Neural progenitor cell (in vitro differentiated cells): ENCODE results near the gene ANP32E. TPM values are rescaled to one million over a fixed set of nuclear protein-coding genes. Genes with fewer than 3 reads are reported as not detected.
A peak's percentile ranks its signal among the peaks of the same experiment; 100 is the strongest.

Experiments used
- DNase-seq: peaks from one replicate; pipeline ENCODE4 v3.0.0-alpha.2; 2016; ENCODE audit warnings: low spot score
- H2AFZ ChIP-seq: fragments of 200-600 bp; sonication (generic); replicated peaks from 2 replicates; pipeline ENCODE4 v1.6.1; 2016; ENCODE audit warnings: antibody characterized with exemption
- H3F3A ChIP-seq: fragments of 200-600 bp; sonication (generic); 2 replicates; pipeline ENCODE4 v1.6.1; 2016; ENCODE audit warnings: antibody characterized with exemption, low read depth
- H3K27ac ChIP-seq: fragments of 200-600 bp; sonication (generic); 2 replicates; pipeline ENCODE4 v1.5.1; 2016; ENCODE audit warnings: mild to moderate bottlenecking
- H3K27me3 ChIP-seq: fragments of 200-600 bp; sonication (generic); 2 replicates; pipeline ENCODE4 v1.6.1; 2016; ENCODE audit warnings: mild to moderate bottlenecking, moderate library complexity
- H3K36me3 ChIP-seq: fragments of 200-600 bp; sonication (generic); 2 replicates; pipeline ENCODE4 v1.5.1; 2016
- H3K4me1 ChIP-seq: fragments of 200-600 bp; sonication (generic); 2 replicates; pipeline ENCODE4 v1.6.1; 2016; ENCODE audit warnings: mixed run types
- H3K4me2 ChIP-seq: fragments of 200-600 bp; sonication (generic); 2 replicates; pipeline ENCODE4 v1.6.1; 2016
- H3K4me3 ChIP-seq: fragments of 200-600 bp; sonication (generic); 2 replicates; pipeline ENCODE4 v1.5.1; 2016
- H3K79me2 ChIP-seq: fragments of 200-600 bp; sonication (generic); 2 replicates; pipeline ENCODE4 v1.6.1; 2016; ENCODE audit warnings: low read depth
- H3K9ac ChIP-seq: fragments of 200-600 bp; sonication (generic); 2 replicates; pipeline ENCODE4 v1.6.1; 2016
- H3K9me3 ChIP-seq: fragments of 200-600 bp; sonication (generic); 2 replicates; pipeline ENCODE4 v1.5.1; 2016; ENCODE audit warnings: low read depth
- H4K20me1 ChIP-seq: fragments of 200-600 bp; sonication (generic); 2 replicates; pipeline ENCODE4 v1.6.1; 2016; ENCODE audit warnings: low read depth
- H3K27ac Mint-ChIP-seq: 3 replicates; pipeline ENCODE4 v1.8.0; 2021; ENCODE audit warnings: mixed read lengths
- H3K27me3 Mint-ChIP-seq: 2 replicates; pipeline ENCODE4 v1.8.0; 2022; ENCODE audit warnings: low read depth, mild to moderate bottlenecking, inconsistent platforms, moderate library complexity, mixed read lengths; ENCODE audit not compliant: insufficient read depth
- H3K36me3 Mint-ChIP-seq: 3 replicates; pipeline ENCODE4 v1.8.0; 2021; ENCODE audit warnings: mixed read lengths
- H3K4me1 Mint-ChIP-seq: 3 replicates; pipeline ENCODE4 v1.8.0; 2021; ENCODE audit warnings: mixed read lengths
- H3K4me3 Mint-ChIP-seq: 3 replicates; pipeline ENCODE4 v1.8.0; 2021; ENCODE audit warnings: mild to moderate bottlenecking, moderate library complexity, mixed read lengths
- H3K9me3 Mint-ChIP-seq: 3 replicates; pipeline ENCODE4 v1.8.0; 2020; ENCODE audit warnings: mixed read lengths
- CTCF ChIP-seq: fragments of 200-600 bp; sonication (generic); IDR thresholded peaks from 2 replicates; pipeline ENCODE4 v1.5.1; 2017; ENCODE audit warnings: antibody characterized with exemption, mild to moderate bottlenecking
- EZH2 ChIP-seq: fragments of 200-600 bp; sonication (generic); IDR thresholded peaks from 2 replicates; pipeline ENCODE4 v1.6.1; 2017; ENCODE audit warnings: antibody characterized with exemption, mild to moderate bottlenecking, moderate library complexity
- EZH2phosphoT487 ChIP-seq: fragments of 200-600 bp; sonication (generic); IDR thresholded peaks from 2 replicates; pipeline ENCODE4 v1.6.1; 2017; ENCODE audit warnings: antibody characterized with exemption
- total RNA-seq: library from RNA; depleted of rRNA; stranded (reverse); fragments of >200 nt; gene quantifications from 2 replicates; pipeline ENCODE4 v1.2.3, GENCODE V29; 2015; ENCODE audit warnings: low replicate concordance

The ANP32E gene
- total RNA-seq, 1 donor from 2014 or later, result 201 TPM

DNA sequence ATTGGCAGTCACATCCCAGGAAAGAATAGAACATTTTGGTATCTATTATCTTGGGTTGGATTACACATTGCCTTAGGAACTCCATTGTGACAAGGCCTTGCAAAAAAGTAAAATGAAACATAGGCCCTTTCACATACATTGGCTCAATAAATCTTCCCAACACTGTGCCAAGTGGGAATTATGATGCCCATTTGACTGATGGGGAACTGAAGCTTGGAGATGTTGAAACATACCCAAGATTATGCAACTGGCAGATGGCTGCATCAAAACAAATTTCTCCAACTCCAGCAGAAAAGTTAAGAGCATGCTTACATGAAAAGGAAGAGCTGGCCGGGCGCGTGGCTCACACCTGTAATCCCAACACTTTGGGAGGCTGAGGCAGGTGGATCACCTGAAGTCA, 59.3 kb downstream of the ANP32E start:
- H3K79me2 ChIP-seq, result no peaks in the 10 kb centered on the region
- no peaks in the 10 kb centered on the region for H3K9me3 ChIP-seq
- H2AFZ ChIP-seq, result no peak overlapping the region
- peaks cover 5% of the 10 kb centered on the region for H3K4me1 ChIP-seq
- no peak overlapping the region for H3K4me3 Mint-ChIP-seq
- no peak overlapping the region for H3K27ac ChIP-seq
- H3K27me3 ChIP-seq, result no peaks in the 10 kb centered on the region
- peaks cover 24% of the 10 kb centered on the region for H3K4me1 Mint-ChIP-seq
- no peaks in the 10 kb centered on the region for H3F3A ChIP-seq
- no peak overlapping the region for H3K4me3 ChIP-seq
- H3K4me2 ChIP-seq, result no peak overlapping the region
- no peak for TF ChIP-seq EZH2phosphoT487
- no peak for TF ChIP-seq CTCF
- no peak for TF ChIP-seq EZH2
- H3K9ac ChIP-seq, result no peak overlapping the region
- H4K20me1 ChIP-seq, result no peaks in the 10 kb centered on the region
- DNase-seq, result no peak
- no peaks in the 10 kb centered on the region for H3K36me3 Mint-ChIP-seq
- no peak overlapping the region for H3K27ac Mint-ChIP-seq
- no peaks in the 10 kb centered on the region for H3K36me3 ChIP-seq
- H3K27me3 Mint-ChIP-seq, result peaks cover 4% of the 10 kb centered on the region
- no peaks in the 10 kb centered on the region for H3K9me3 Mint-ChIP-seq

GRCh38 chr1:150173141-150173585, 62.7 kb downstream of the ANP32E start:
- Histone ChIP-seq H3K4me1 (peaks cover 5% of the 10 kb centered on the region), H3K4me3 (no peak overlapping the region), H2AFZ (peak overlapping the region; percentile 40), H3K27ac (no peak overlapping the region), H4K20me1 (no peaks in the 10 kb centered on the region), H3K4me2 (no peak overlapping the region), H3K27me3 (no peaks in the 10 kb centered on the region), H3F3A (no peaks in the 10 kb centered on the region), H3K9ac (no peak overlapping the region), H3K79me2 (no peaks in the 10 kb centered on the region), H3K9me3 (no peaks in the 10 kb centered on the region), H3K36me3 (no peaks in the 10 kb centered on the region)
- no peak for TF ChIP-seq EZH2phosphoT487
- no peak for TF ChIP-seq CTCF
- no peak for TF ChIP-seq EZH2
- Mint-ChIP-seq H3K27ac (peak overlapping the region; percentile 94), H3K27me3 (peaks cover 3% of the 10 kb centered on the region), H3K36me3 (no peaks in the 10 kb centered on the region), H3K4me3 (peak overlapping the region; percentile 31), H3K9me3 (no peaks in the 10 kb centered on the region), H3K4me1 (peaks cover 28% of the 10 kb centered on the region)
- DNase-seq, result peak; percentile 23

GRCh38 chr1:150171801-150172200, 64.1 kb downstream of the ANP32E start:
- peaks cover 28% of the 10 kb centered on the region for H3K4me1 Mint-ChIP-seq
- peak overlapping the region; percentile 76 for H3K27ac Mint-ChIP-seq
- no peak for DNase-seq
- Histone ChIP-seq H3K9me3 (no peaks in the 10 kb centered on the region), H4K20me1 (no peaks in the 10 kb centered on the region), H3K4me1 (peaks cover 5% of the 10 kb centered on the region), H3K79me2 (no peaks in the 10 kb centered on the region), H3K4me2 (no peak overlapping the region), H3F3A (no peaks in the 10 kb centered on the region), H3K9ac (no peak overlapping the region), H3K36me3 (no peaks in the 10 kb centered on the region), H3K27me3 (no peaks in the 10 kb centered on the region), H2AFZ (no peak overlapping the region), H3K4me3 (no peak overlapping the region), H3K27ac (no peak overlapping the region)
- no peaks in the 10 kb centered on the region for H3K36me3 Mint-ChIP-seq
- no peaks in the 10 kb centered on the region for H3K9me3 Mint-ChIP-seq
- no peak overlapping the region for H3K4me3 Mint-ChIP-seq
- TF ChIP-seq EZH2phosphoT487 (no peak), EZH2 (no peak), CTCF (no peak)
- H3K27me3 Mint-ChIP-seq, result peaks cover 3% of the 10 kb centered on the region
